Measurements from ENCODE around the gene MORN4.

DNA sequence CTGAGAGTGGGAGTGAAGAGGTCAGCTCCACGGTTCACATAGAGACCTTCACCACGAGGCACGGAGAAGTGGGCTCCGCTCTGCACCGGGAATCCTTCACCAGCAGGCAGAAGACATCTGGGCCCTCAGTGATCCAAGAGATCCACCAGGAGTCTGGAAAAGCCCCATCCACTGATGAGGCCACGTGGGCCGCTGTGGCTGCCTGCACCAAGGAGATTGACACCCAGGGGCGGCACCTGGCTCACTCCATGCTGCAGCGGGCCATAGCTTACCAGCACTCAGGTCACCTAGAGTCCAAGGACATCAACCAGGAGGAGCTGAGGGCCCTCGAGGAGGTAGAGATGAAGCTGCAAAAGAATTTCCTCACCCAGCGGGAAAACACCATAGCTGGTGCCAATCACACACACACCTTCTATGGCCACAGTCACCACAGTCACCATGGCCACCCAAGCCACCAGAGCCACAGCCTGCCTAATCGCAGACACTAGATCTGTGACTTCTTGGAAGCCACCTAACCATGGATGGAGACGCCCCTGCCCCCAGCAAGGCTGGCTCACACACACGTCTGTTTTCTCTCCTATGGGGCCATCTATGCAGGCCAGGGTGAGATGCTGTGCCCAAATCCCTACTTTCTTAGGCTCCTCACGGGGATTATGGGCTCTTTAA is 43.1 kb downstream of the MORN4 start:
- no peak for TF ChIP-seq CTCF (IDR thresholded peaks at IDR 0.05 in 4 of 5, conservative IDR thresholded peaks at IDR 0.05 in 1 of 5)
- TF ChIP-seq POLR2A (IDR thresholded peaks at IDR 0.05): no peak
